PFSK-1 (cell line): ENCODE data around the gene USP16.

Experiments used
- POLR2AphosphoS5 ChIP-seq: IDR thresholded peaks from 2 replicates; pipeline ENCODE4 v1.6.1; 2012; ENCODE audit warnings: low read depth, mild to moderate bottlenecking, control low read depth, low read length, moderate library complexity
- REST ChIP-seq, 2 experiments: IDR thresholded peaks; 2 replicates each; pipeline versions ENCODE4 v1.6.1 to v1.8.0; 2011 to 2012; ENCODE audit warnings: low read depth in 2 of 2, low read length in 2 of 2, control low read depth in 1 of 2, inconsistent platforms in 1 of 2, mild to moderate bottlenecking in 1 of 2, moderate library complexity in 1 of 2; ENCODE audit not compliant: insufficient read depth in 1 of 2

GRCh38 chr21:29055080-29055479 lies 30.6 kb downstream of the USP16 start:
- TF ChIP-seq REST (IDR thresholded peaks at IDR 0.05; ENCODE audit: insufficient read depth in 1 of 2, low read depth in 2 of 2, low read length in 2 of 2) (no peak), POLR2AphosphoS5 (no peak)
